ENCODE results near the gene OXSM. TPM values are rescaled to one million over a fixed set of nuclear protein-coding genes. Genes with fewer than 3 reads are reported as not detected.

The OXSM gene
- total and polyA plus RNA-seq, 10 of the 15 experiments (the other 5 are each of a cell fraction or from before 2014, with no cell fraction given), result 12.9 to 37.5 (median 22.1) TPM

DNA sequence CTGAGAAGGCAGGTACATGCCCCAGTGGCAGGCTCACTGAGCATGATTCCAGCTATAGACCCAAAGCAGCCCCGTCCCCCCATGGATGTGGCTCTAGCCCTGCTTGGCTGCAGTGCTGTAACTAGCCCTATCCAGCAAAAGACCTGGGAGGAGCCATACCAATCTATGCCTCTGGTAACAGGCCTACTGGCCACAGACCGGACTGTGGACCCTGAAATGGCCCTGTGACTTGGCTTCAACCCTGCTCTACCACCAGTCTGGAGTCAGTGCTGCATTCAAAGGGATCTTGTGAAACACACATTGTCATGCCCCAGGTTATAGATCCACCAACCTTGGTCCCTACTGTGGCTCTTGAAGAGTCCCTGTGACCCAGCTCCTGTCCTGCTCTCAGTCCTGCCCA lies 46.7 kb downstream of the OXSM start:
- ChIA-PET CTCF (interaction anchor here (2.3 kb wide), 1 partner anchor 21 kb away, joined by 7 read pairs; no protein-coding TSS in a partner anchor), SMC1A (ENCODE audit: uncharacterized antibody, unreplicated experiment) (interaction anchor here (2.7 kb wide), 1 partner anchor 18 kb away, joined by 10 read pairs; no protein-coding TSS in a partner anchor), RAD21 (ENCODE audit: unreplicated experiment) (no interaction called here), POLR2A (no interaction called here)
- H3K4me3 ChIP-seq, result no peak overlapping the region
- WGBS (ENCODE audit: insufficient coverage, insufficient replicate concordance, low lambda C conversion rate, missing lambda C conversion rate), result 29% methylated on average over 2 of the region's 2 CpGs
- no peak overlapping the region for H2AFZ ChIP-seq (ENCODE audit: control insufficient read depth, low read depth, low read length)
- ATAC-seq (no peak), DNase-seq (ENCODE audit: low read depth, low spot score) (no peak), FAIRE-seq (no peak)
- H3K4me1 ChIP-seq (ENCODE audit: control insufficient read depth, insufficient read depth, low read length), result peaks cover 5% of the 10 kb centered on the region; the same call in 1 of the 2 replicates
- no peaks in the 10 kb centered on the region for H3K27me3 ChIP-seq (replicated peaks in 1 of 2; ENCODE audit: control insufficient read depth in 2 of 2, insufficient read depth in 2 of 2, low read length in 1 of 2)
- no peaks in the 10 kb centered on the region for H4K20me1 ChIP-seq (ENCODE audit: control insufficient read depth, insufficient read depth)
- TF ChIP-seq RELA (IDR thresholded peaks at IDR 0.05; ENCODE audit: borderline replicate concordance, partially characterized antibody), result no peak
- no peak for TF ChIP-seq NFIC (IDR thresholded peaks at IDR 0.05; ENCODE audit: low read depth, low read length)
- no peak for TF ChIP-seq CBFB (IDR thresholded peaks at IDR 0.05; ENCODE audit: low read depth)
- TF ChIP-seq NFYA (IDR thresholded peaks at IDR 0.05; ENCODE audit: borderline replicate concordance, low read depth, low read length), result no peak
- no peak for TF ChIP-seq EP300 (IDR thresholded peaks at IDR 0.05; ENCODE audit: borderline replicate concordance in 1 of 2, control insufficient read depth in 1 of 2, low read depth in 2 of 2, low read length in 2 of 2)
- TF ChIP-seq, protein P1, sequence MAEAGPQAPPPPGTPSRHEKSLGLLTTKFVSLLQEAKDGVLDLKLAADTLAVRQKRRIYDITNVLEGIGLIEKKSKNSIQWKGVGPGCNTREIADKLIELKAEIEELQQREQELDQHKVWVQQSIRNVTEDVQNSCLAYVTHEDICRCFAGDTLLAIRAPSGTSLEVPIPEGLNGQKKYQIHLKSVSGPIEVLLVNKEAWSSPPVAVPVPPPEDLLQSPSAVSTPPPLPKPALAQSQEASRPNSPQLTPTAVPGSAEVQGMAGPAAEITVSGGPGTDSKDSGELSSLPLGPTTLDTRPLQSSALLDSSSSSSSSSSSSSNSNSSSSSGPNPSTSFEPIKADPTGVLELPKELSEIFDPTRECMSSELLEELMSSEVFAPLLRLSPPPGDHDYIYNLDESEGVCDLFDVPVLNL (IDR thresholded peaks at IDR 0.05; ENCODE audit: low read depth, low read length), result no peak
- TF ChIP-seq, protein P2, sequence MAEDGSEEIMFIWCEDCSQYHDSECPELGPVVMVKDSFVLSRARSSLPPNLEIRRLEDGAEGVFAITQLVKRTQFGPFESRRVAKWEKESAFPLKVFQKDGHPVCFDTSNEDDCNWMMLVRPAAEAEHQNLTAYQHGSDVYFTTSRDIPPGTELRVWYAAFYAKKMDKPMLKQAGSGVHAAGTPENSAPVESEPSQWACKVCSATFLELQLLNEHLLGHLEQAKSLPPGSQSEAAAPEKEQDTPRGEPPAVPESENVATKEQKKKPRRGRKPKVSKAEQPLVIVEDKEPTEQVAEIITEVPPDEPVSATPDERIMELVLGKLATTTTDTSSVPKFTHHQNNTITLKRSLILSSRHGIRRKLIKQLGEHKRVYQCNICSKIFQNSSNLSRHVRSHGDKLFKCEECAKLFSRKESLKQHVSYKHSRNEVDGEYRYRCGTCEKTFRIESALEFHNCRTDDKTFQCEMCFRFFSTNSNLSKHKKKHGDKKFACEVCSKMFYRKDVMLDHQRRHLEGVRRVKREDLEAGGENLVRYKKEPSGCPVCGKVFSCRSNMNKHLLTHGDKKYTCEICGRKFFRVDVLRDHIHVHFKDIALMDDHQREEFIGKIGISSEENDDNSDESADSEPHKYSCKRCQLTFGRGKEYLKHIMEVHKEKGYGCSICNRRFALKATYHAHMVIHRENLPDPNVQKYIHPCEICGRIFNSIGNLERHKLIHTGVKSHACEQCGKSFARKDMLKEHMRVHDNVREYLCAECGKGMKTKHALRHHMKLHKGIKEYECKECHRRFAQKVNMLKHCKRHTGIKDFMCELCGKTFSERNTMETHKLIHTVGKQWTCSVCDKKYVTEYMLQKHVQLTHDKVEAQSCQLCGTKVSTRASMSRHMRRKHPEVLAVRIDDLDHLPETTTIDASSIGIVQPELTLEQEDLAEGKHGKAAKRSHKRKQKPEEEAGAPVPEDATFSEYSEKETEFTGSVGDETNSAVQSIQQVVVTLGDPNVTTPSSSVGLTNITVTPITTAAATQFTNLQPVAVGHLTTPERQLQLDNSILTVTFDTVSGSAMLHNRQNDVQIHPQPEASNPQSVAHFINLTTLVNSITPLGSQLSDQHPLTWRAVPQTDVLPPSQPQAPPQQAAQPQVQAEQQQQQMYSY (CRISPR knock-in tag; IDR thresholded peaks at IDR 0.05), result no peak
- TF ChIP-seq CHD1 (IDR thresholded peaks at IDR 0.05; ENCODE audit: low read depth, low read length), result no peak
- H3K4me2 ChIP-seq (ENCODE audit: control insufficient read depth, insufficient read depth), result no peak overlapping the region
- H3K27ac ChIP-seq (ENCODE audit: control insufficient read depth, insufficient read depth), result no peak overlapping the region
- H3K36me3 ChIP-seq (ENCODE audit: control insufficient read depth in 2 of 2, insufficient read depth in 2 of 2, low read length in 1 of 2), result no peaks in the 10 kb centered on the region
- no peaks in the 10 kb centered on the region for H3K79me2 ChIP-seq (ENCODE audit: control insufficient read depth, insufficient read depth, low read length)
- H3K9ac ChIP-seq (ENCODE audit: control insufficient read depth, insufficient read depth, low read length), result no peak overlapping the region
- intact Hi-C loops (cut with micrococcal nuclease; ENCODE audit: unreplicated experiment), result no loop called here
- H3K9me3 ChIP-seq (replicated peaks; ENCODE audit: control insufficient read depth, insufficient read depth, low read length), result peaks cover 2% of the 10 kb centered on the region; the same call in 2 of the 3 replicates
- in situ Hi-C loops (cut with MboI), result no loop called here
- BruUV-seq (replicated peaks), result no TSS peak
